Activated CD4-positive, alpha-beta T cell treated with anti-CD3 and anti-CD28 coated beads, Interleukin-2, amount 50 U/mL, for 48 hours (primary cell): ENCODE measurements around the gene TBC1D4.

Experiments used
- DNase-seq, 2 experiments: peaks; one replicate each; pipeline ENCODE4 v3.0.0-alpha.2; 2020

Gene TBC1D4

GRCh38 chr13:75485286-75486062 is 3.5 kb upstream of the TBC1D4 start:
- DNase-seq, result no peak

GRCh38 chr13:75482820-75483079 is 781 bp upstream of the TBC1D4 start:
- no peak for DNase-seq

- peak; percentile 15 to 26 for DNase-seq
Observed at GRCh38 chr13:75481176-75482069, 546 bp downstream of the TBC1D4 start.

GRCh38 chr13:75480671-75481175 is 1.2 kb downstream of the TBC1D4 start:
- DNase-seq, result peak; percentile 22 to 36

GRCh38 chr13:75479102-75479740 is 2.7 kb downstream of the TBC1D4 start:
- DNase-seq, result no peak

- no peak for DNase-seq
Observed at GRCh38 chr13:75478659-75479058, 3.3 kb downstream of the TBC1D4 start.

- no peak for DNase-seq
Observed at GRCh38 chr13:75474956-75475355, 7.0 kb downstream of the TBC1D4 start.

- DNase-seq, result no peak
Observed at GRCh38 chr13:75473468-75473867, 8.5 kb downstream of the TBC1D4 start.

- DNase-seq, result no peak
Observed at GRCh38 chr13:75470676-75471075, 11.3 kb downstream of the TBC1D4 start.

GRCh38 chr13:75469047-75469446 is 12.9 kb downstream of the TBC1D4 start:
- no peak for DNase-seq

- DNase-seq, result no peak
Observed at GRCh38 chr13:75468602-75469001, 13.4 kb downstream of the TBC1D4 start.

GRCh38 chr13:75468098-75468497 is 13.9 kb downstream of the TBC1D4 start:
- no peak for DNase-seq

GRCh38 chr13:75467040-75467728 is 14.8 kb downstream of the TBC1D4 start:
- no peak for DNase-seq

- no peak for DNase-seq
Observed at GRCh38 chr13:75465236-75465635, 16.7 kb downstream of the TBC1D4 start.

GRCh38 chr13:75461314-75461713 is 20.7 kb downstream of the TBC1D4 start:
- DNase-seq, result no peak

GRCh38 chr13:75460644-75461043 is 21.3 kb downstream of the TBC1D4 start:
- no peak for DNase-seq

- no peak for DNase-seq
Observed at GRCh38 chr13:75458696-75459422, 23.1 kb downstream of the TBC1D4 start.

GRCh38 chr13:75455962-75456361 is 26.0 kb downstream of the TBC1D4 start:
- no peak for DNase-seq

GRCh38 chr13:75454497-75454896 is 27.5 kb downstream of the TBC1D4 start:
- no peak for DNase-seq

- no peak for DNase-seq
Observed at GRCh38 chr13:75452564-75452963, 29.4 kb downstream of the TBC1D4 start.

- no peak for DNase-seq
Observed at GRCh38 chr13:75447493-75447892, 34.5 kb downstream of the TBC1D4 start.

GRCh38 chr13:75446874-75447273 is 35.1 kb downstream of the TBC1D4 start:
- no peak for DNase-seq
